Fibroblast of peridontal ligament (primary cell): ENCODE results near the gene OR6X1.

Experiments used
- DNase-seq: peaks from one replicate; pipeline ENCODE4 v3.0.0-alpha.2; 2010; ENCODE audit errors: extremely low read depth

OR6X1 gene, protein sequence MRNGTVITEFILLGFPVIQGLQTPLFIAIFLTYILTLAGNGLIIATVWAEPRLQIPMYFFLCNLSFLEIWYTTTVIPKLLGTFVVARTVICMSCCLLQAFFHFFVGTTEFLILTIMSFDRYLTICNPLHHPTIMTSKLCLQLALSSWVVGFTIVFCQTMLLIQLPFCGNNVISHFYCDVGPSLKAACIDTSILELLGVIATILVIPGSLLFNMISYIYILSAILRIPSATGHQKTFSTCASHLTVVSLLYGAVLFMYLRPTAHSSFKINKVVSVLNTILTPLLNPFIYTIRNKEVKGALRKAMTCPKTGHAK

GRCh38 chr11:123754101-123754568 is at the start of gene OR6X1:
Gene OR6X1 (minus strand): TSS chr11:123754518. CDS start chr11:123754518, 0 bp downstream.
- DNase-seq = no peak

GRCh38 chr11:123801765-123802164 is 47.4 kb upstream of the OR6X1 start:
- DNase-seq = no peak

GRCh38 chr11:123800036-123800435 is 45.7 kb upstream of the OR6X1 start:
- no peak for DNase-seq

GRCh38 chr11:123799438-123799837 is 45.1 kb upstream of the OR6X1 start:
- DNase-seq = no peak

DNA sequence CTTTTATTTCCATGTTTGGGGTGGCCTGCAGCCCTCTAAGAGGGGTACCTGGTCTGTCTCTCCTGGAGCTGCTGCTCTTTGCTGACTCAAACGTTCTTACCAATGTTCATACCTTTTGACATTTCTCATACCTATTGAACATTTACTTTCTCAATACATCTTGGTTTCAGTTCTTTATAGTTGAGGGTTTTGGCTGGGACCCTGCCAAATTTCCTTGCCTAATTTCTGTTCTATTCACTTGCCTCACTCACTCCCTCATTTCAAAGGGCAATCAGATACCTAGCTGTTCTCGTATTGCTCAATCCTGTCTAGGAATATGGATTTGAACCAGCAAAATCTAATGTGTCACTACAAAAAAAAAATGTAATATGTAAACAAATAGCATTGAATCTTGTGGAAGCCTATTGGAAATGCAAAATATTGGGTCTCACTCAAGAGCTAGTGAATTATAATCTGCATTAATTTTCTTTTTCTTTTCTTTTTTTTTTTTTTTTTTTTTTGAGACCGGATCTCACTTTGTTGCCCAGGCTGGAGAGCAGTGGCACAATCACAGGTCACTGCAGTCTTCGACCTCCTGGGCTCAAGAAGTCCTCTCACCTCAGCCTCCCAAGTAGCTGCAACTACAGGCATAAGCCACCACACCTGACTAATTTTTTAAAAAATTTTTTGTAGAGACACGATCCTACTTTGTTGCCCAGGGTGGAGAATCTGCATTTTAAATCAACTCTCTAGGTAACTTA is 44.4 kb upstream of the OR6X1 start:
- no peak for DNase-seq

DNA sequence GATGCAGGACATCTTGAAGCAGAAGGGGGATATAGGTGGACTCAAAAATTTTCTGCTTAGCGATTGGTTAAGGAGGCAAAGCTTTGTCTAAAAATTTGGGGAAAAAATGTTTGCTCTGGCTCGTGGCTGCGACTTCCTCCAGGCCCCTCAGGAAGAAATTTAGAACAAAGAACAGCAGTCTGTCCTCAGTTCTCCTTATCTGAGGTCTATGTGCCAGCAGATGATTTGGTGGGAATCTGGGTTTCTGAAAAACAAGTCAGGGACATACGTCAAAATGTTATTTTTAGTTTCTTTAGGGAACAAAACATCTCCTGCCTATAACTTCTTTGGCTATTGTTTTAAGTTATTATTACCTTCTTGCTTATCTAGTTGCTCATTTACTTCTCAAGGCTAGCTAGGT is 43.8 kb upstream of the OR6X1 start:
- no peak for DNase-seq

DNA sequence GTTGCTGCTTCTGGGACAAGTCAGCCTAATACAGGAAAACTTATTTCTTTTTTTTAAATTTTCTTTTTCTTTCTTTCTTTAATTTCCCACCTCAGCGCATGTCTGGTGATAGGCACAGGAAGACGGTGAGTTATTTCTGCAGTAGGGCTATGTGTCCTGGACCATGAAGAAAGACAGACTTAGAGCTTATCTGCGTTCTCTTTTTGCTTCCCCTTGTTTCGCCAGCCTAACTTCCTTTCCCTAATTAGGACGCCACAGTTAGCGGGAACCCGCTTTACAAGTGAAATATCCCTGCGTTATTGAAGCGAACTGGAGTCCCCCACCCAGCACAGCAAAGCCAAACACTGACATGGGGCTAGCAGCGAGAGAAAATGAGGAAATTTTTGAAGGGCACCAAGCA is 43.2 kb upstream of the OR6X1 start:
- DNase-seq = no peak

GRCh38 chr11:123797114-123797513 is 42.8 kb upstream of the OR6X1 start:
- no peak for DNase-seq

DNA sequence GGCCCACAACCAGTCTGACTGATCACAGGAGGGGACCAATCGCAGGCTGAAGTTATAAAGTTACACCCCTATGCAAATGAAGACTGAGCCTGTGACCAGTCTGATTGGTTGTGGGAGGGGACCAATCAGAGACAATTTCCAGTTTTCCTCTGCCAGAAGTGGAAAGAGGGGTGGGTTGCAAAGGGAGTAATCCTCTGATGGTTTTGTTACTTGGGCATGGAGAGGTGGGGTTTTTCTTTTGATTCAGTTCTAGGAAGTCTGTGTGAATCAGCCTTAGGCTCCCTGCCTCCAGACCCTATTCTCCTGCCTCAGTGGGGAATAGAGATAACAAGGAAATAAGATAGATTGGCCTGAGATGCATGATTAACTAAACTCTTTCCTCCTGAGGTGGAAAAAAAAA is 41.9 kb upstream of the OR6X1 start:
- no peak for DNase-seq

DNA sequence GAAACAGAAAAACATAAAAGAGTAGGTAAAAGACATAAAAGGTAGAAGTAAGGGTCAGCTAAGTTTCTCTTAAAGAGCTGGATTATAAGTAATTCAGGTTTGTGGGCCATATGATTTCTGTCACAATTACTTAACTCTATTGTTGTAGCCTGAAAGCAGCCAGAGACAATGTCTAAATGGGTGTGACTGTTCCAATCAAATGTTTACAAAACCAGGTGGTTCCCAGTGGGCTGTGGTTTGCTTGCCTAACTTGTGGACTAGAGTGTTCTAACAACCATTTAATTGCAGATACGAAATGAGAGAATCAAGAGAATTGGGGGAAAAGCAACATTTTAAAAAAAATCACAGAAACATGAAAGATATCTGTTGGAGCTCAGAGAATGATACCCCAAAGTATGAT is 29.2 kb upstream of the OR6X1 start:
- no peak for DNase-seq

- DNase-seq = no peak
These were observed 24.2 kb upstream of the OR6X1 start for GRCh38 chr11:123778511-123778910.

DNA sequence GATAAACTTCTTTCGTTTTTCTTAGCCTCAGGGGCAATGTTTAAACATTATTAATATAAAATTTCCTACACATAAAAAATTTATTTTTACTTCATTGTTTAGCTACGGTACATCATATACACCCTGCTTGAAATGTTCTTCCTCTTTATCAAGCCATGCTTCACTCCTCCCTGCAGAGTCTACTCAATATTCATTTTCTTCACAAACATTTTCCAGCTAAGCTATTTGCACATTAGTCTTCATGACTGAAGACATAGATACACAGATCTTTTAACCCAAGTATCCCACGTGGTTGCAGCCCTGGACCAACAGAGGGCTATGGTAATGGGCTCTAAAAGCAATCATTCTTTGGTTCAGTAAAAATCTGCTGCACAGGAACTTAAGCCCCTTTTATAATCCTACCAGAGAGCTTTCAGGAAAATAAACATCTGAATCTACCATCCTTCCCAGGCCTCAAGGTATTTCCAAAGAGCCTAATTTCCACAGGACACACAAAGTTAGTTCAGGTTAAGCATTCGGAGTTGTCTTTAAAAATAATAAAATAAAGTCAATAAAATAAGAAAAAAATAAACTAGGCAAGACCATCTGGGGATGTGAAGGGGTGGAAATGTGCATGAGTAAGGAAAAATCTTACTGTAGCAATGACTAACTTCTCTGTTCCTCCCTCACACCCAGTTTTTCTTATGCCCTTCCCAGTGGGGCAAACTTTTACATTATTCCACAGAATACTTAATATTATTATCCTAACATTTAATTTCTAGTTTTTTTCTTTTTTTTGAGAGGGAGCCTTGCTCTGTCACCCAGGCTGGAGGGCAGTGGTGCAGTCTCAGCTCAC is 21.6 kb upstream of the OR6X1 start:
- DNase-seq = no peak

- DNase-seq = no peak
These were observed 21.0 kb upstream of the OR6X1 start for GRCh38 chr11:123775289-123775688.

GRCh38 chr11:123773959-123774358 is 19.6 kb upstream of the OR6X1 start:
- DNase-seq = no peak

- DNase-seq = no peak
These were observed 18.7 kb upstream of the OR6X1 start for GRCh38 chr11:123773026-123773425.

DNA sequence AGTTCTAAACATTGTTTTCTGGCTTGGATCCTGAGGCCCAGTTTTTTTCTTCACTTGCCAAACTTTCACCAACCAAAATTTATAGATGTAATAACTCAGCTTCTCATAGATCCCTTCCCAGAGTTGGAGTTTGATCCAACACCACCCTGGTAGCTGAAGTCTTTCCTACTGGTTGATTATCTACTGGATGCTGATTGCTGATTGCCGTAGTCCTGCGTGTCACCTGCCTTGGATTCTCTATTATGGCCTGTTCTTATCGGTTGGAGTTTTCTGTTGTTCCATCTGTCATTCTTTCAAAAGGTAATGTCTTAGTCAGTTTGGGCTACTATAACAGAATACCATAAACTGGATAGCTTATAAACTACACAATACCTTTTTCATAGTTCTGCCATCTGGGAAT is 17.3 kb upstream of the OR6X1 start:
- no peak for DNase-seq

DNA sequence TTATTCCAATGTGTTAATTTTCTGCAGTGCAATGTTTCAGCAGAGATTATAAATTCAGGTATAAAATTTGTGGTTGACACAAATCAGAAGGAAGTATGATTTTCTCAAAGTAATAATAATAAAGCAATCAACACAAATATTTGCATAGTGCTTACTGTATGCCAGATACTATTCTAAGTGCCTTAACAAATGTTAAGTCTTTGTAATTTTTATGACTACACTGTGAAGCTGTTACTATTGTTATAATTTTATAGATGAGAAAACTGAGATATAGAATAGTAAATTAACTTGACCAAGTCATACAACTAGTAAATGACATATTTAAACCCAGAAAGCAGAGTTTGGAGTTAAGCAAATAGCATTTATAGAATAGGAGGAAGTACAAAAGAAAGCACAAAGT is 16.4 kb upstream of the OR6X1 start:
- DNase-seq = no peak

- no peak for DNase-seq
These were observed 11.3 kb upstream of the OR6X1 start for GRCh38 chr11:123765601-123766000.

DNA sequence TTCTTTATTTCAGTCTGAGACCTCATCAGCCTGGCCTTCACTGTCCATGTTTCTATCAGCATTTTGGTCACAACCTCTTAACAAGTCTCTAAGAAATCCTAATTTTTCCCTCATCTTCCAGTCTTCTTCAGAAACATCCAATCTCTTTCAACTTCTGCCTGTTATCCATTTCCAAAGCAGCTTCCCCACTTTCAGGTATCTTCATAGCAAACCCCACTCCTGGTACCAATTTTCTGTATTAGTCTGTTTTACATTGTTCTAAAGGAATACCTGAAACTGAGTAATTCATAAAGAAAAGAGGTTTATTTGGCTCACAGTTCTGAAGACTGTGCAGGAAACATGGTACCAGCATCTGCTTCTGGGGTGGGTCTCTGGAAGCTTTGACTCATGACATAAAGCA is 8.1 kb upstream of the OR6X1 start:
- DNase-seq = no peak

DNA sequence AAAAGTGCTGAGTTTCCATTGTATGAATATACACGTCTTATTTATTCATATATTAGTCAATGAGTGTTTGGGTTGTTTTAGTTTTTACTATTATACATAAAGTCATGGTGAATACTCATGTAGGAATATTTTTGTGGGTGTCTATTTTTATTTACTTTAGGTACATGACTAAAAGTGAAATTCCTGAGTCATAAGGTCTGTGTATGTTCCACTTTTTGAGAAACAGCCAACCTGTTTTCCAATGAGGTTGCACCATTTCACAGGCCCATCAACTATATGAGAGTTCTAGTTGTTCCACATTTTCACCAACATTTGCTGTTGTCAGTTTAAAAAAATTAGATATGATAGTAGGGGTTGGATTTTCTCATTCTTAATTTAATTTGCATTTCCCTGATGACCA is 6.6 kb upstream of the OR6X1 start:
- DNase-seq = no peak

DNA sequence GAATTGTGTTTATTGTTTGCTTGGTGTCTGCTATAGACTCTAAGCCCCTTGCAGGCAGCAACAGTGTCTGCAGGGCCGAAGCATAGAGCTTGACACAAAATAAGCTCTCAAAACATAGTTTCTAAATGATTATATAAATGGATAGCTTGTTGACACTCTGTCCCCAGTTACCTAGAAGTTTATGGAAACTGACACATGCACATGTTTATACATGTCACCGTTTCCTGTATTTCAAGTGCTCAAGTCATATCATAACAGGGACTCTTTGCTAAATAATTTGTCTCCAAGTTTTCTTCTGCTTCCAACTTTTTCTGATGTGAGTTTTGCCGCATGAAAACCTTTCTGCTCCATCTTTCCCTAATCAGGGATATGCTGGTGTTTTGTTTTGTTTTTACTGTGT is 3.7 kb upstream of the OR6X1 start:
- DNase-seq = no peak

- no peak for DNase-seq
These were observed 1.5 kb upstream of the OR6X1 start for GRCh38 chr11:123755813-123756212.

GRCh38 chr11:123755344-123755743 is 1.0 kb upstream of the OR6X1 start:
- DNase-seq = no peak
